ENCODE data around the gene PTGER2.

GRCh38 chr14:52307905-52308304, 6.2 kb upstream of the PTGER2 start:
- TF ChIP-seq CTCF (IDR thresholded peaks at IDR 0.05), result no peak
- no peak for TF ChIP-seq ZFX (IDR thresholded peaks at IDR 0.05; ENCODE audit: borderline replicate concordance)
